HG02870 (cell line): ENCODE measurements around the gene SIX4.

ENCODE experiments used
- ATAC-seq: cut with Tn5 transposase; IDR thresholded peaks from one replicate; pipeline ENCODE4 v1.9.1; 2021; ENCODE audit warnings: mild to moderate bottlenecking, moderate library complexity; ENCODE audit not compliant: unreplicated experiment

Gene SIX4

DNA sequence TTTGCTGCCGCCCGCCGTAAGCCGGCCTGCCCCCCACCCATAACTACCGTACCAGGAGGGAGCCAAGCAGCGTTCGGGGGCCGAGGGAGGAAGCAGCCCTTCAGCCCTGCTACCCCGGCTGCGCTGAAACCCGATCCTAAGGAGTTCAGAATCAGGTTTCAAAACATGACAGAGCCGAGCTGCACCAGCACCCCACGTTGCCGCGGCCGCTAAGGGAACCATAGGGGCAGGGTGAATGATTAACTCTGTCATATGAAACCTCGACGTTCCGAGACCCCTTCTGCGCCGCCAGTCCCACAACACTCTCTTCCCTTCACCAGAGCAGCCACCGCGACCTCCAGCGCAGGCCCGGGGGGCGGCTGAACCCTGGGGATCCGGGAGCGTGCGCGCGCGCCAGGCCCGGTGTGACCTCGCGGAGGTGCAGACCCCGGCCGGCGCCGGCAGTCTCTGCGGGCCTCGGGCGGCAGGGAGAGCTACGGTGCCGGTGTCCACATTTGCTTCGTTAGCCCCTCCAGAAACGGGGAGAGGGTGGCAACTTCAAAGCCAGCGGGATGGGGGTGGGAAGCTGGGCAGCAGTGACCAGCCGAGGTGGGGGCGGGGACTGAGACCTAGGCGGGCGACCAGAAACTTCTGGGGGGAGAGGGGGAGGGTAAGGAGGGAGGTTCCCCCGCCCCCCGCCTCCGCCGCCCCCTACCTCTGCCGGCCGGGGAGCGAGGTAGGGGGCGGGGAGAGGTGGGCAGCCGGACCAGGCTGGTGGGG, 1.6 kb downstream of the SIX4 start:
- no peak for ATAC-seq

DNA sequence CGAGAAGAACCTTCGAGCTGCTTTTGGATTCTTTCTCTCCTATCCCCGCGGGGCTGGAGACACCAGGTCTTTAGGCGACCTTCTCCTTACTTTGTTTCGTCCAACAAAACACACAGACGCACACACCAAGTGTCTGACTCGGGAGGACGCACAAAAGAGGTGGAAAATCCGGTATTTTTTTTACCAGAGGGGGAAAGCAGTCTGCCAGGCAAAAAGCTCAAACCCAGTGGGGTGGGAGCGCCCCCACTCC, 2.1 kb downstream of the SIX4 start:
- ATAC-seq: no peak

DNA sequence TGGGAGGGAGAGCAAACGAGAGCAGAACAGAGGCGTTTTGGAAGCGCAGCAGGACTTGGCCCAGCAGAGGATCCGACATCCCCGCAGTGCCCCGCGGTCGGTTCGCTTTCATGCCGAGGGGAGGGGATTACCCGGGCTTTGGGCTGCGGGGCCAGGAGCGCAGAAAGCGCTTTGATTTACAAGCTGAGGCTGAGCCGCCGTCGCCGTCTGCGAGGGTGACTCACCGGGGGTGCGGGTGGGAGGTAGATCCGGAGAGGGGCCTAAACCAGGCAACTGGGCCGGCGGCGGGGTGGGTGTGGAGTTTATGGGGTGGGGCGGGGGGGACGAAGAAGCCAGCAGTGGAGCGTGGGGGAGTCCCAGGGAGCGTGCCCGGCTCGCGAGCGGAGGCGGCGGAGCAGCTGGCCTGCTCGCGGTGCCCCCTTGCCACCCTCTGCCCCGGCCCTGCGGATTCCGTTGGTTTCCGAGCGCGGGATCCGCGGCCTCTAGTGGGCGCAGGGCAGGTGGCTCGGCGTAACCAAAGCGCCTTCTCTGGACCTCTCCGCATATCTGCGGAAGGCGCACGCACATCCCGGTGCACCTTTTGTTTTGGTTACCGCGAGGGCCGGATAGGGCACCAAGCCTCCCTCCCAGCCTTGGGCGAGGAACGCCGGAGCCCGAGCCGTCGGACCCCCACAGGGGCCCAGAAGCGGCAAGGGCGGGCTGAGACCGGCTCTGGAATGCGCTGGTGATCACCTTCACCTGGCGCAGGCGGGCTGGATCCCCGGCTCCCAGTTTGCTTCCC, 2.6 kb downstream of the SIX4 start:
- ATAC-seq: no peak

DNA sequence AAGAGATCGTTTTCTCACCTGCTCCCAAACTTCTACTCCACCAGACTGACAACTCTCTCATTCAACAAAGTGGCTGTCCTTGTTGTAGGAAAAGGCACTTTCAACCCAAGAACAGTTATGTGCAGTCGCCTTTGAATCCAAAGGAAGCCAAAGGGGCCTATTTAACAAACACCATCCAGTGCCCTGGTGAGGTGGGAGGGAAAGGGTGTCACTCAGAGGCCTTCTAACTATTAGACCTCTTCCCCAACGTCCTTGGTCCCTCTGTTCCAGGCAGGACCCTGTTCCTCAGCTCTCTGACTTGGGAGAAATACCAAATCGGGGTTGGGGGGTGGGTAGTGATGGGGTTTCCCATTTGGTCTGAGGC, 3.2 kb downstream of the SIX4 start:
- no peak for ATAC-seq

DNA sequence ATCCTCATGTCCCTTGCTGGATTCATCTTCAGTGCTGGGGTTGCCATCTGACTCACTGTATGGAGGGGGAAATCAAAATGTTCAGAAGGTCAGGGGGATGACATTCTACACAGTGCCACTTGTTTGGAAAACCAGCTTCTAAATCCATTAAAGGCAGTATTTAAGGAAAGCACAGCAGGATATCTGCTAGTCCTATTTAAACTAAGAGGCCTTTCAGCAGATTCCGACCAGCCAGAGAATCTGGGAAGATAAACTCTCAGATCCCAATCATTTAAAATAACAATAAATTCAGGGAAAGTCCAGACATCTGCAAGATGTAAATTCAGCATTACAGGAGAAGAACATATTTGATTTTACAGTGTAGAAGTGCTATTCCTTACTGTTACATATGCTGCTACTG, 3.8 kb downstream of the SIX4 start:
- ATAC-seq: no peak

DNA sequence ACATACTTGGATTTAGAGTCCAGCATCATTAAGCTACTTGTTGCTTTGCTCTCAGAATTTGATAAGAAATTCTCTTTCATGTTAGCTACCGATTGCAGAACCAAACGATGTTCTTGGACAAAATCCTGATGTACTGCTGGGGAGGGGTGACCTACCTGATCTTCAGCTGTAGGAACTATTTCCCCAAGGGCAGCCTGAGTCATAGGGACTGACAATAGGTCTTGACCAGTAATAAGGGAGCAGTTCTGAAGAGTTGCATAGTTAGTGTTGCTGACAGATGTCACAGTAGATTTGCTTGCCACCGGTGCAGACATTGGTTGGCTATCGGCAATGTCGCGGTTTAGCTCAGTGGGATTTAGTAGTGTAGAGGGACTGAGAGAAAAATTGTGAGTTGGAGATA, 10.6 kb downstream of the SIX4 start:
- no peak for ATAC-seq

DNA sequence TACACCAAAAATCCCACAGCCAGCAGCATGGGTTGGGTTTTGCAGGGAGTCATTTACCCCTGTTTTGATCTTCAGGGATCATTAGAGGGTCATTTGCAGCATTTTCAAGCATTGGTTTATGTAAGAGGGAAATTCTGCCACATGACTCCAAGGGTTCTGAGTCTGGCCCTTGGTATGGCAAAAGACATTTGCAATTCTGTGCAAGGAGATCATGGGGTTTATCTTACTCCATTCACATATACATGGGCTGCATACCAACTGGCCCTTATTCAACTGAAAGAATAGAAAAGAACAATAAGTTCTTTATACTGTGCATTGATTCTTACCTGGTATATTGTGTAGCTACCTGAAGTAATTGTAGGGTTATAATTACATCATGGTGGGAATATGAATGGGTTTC, 13.7 kb downstream of the SIX4 start:
- no peak for ATAC-seq

DNA sequence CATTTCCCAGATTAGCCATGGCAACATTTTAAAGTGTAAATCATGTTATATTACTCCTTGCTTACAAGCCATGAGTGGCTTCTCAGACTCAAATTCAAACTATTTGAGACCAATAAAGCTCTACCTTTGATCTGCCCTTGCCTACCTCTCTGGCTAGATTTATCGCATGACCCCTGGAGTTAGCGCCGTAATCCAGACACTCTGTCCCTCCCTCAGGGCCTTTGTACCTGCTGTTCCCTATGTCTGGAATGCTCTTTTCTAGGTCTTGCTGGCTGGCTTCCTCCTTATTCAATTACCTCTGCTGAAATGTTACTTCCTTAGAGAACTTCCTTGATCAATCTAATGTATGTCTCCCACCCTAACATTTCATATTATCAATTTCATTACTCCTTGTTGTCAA, 16.3 kb downstream of the SIX4 start:
- no peak for ATAC-seq

DNA sequence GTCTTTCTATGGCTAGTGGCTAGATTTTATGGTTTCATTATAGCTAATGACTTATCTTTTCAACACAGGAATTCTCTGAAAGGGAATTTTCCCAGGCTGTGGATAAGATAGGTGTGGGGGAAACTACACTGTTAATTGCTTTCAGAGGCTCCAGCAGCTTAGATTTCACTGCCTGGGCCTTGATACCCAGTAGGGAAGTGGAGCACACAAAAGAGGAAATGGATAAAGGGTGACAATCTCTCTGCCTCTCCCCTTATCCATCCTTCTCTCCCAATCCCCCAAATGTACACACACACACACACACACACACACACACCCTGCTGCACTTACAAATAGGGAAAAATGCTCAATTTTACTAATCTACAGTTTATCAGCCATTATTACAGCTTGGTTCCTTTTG, 19.1 kb downstream of the SIX4 start:
- ATAC-seq: no peak

DNA sequence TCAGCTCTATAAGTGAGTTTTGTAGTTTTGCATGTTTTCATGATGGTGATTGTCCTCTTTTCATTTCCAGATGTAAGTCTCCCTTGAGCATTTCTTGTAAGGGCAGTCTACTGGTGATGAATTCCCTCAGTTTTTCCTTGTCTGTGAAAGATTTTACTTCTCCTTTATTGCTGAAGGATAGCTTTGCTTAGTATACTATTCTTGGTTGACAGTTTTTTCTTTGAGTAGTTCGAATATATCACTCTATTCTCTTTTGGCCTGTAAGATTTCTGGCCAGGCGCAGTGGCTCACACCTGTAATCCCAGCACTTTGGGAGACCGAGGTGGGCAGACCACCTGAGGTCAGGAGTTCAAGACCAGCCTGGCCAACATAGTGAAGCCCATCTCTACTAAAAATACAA, 23.6 kb downstream of the SIX4 start:
- no peak for ATAC-seq

DNA sequence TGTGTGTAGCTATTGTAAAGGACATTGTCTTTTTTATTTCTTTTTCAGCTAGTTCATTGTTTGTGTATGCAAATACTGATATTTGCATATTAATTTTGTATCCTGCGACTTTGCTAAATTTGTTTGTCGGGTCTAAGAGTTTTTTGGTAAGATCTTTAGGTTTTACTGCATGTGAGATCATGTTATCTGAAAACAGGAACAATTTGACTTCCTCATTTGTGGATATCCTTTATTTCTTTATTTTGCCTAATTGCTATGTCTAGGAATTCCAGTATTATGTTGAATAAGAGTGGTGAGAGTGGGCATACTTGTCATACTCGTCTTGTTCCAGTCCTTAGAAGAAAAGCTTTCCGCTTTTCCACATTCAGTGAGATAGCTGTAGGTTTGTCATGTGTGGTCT, 28.8 kb downstream of the SIX4 start:
- ATAC-seq: no peak

DNA sequence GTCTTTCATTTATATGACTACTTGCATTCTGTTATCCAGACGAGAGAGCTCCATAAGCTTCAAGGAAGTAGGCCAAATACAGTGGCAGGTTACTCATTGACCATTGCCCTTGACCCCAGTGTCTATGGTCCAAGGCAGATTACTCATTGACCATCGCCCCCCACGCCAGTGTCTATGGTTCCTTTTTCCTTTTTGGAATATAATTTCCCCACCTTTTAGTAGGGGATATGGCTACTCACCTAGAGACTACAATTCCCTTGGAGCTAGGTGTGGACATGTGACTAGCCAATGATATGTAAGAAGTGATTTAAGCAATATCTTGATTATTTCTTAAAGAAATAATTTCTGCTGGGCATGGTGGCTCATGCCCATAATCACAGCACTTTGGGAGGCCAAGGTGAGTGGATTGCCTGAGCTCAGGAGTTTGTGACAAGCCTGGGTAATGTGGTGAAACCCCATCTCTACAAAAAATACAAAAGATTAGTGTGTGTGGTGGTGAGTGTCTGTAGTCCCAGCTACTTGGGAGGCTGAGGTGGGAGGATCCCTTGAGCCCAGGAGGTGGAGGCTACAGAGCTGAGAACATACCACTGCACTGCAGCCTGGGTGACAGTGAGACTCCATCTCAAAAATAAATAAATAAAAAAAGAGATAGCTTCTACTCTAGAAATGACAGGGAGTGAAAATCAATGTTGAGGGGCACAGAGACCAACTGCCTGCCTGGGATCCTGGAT, 32.6 kb downstream of the SIX4 start:
- ATAC-seq: no peak

DNA sequence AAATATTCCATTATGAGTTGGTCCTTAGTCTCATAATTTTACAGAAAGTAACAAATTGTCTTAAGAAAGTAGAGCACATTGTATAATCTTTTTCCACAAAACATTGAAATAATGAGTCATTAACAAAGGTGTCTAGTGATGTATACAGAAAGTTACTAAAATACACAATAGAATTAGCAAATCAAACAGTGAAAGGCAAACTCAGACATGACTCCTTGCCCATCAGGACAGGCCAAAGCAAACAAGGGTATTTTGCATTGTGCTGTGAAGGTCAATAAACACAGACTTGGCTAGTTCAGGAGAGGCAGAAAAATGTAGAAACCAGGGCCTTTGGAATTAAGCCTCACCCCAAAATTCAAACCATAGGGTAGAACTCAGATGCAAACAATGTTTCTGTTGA, 37.3 kb downstream of the SIX4 start:
- ATAC-seq: no peak

DNA sequence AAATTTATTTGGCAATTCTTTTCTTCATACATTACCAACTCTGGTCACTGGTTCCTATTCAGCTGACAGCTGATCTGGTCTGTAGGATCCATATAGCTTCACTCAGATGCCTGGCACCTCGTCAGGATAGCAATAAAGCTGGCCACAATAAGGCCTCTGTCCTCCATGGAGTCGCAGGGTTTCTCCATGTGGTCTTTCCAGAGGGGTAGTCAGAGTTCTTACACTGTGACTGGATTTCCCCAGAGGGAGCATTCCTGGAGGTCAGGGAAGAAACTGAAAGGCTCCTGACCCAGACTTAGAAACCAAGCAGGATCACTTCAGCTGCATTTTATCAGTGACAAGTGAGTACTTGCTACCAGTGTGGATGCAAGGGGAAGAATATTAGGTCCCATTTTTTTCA, 39.9 kb downstream of the SIX4 start:
- ATAC-seq: no peak

DNA sequence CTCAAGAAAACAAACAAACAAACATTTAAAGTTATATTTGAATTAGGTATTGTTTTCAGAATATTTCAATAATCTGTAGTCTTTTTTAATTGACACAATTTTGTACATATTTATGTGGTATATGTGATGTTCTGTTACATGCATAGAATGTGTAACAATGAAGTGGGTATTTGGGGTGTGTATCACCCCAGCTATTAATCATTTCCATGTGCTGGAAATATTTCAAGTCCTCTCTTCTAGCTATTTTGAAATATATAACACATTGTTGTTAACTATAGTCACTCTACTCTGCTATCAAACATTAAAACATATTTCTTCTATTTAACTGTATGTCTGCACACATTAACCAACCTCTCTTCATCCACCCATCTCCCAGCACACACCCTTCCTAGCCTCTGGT, 42.9 kb downstream of the SIX4 start:
- ATAC-seq: no peak

DNA sequence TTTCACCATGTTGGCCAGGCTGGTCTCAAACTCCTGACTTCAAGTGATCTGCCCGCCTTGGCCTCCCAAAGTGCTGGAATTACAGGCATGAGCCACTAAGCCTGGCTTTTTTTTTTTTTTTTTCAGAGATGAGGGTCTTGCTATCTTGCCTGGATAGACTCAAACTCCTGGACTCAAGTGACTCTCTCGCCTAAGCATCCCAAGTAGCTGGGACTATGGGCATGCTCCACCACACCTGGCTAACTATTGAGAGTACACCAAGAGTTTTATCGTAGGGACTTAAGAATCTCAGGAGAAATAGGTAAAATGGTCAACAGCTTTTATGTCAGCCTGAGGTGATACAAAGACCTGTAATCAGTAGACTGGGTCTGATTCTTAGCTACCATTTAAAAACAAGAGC, 43.6 kb downstream of the SIX4 start:
- ATAC-seq: no peak

DNA sequence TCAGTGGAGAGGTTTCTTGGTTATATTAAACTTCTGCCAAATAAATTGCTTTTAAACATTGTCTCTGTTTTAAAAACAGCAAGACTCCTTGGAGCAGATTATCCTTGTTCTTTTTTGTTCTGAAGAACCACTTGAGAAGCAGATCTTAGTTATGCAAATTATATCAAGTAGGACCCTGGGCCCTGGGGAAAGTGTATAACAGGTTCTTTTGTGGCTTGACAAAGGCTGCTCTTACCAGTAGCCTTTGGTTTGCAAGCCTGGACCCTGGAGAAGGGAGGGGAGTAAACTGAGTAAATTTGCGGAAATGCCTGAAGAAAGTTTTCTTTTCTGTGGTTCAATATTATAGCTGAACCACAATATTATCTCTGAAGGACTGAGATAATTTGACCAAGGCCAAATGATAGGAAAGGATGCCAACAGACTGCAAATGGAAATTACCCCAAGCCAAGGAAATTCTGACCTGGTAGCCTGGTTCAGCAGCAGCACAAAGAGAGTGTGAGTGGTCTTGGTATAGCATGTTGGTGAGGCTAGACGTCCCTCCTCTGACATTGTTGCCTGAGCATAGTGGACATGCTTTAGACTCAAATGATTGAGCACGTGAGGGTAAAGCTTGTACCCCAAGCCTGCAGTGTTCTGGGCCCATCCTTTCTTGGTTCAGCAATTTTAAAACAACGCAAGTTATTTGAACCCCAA, 44.4 kb downstream of the SIX4 start:
- no peak for ATAC-seq

DNA sequence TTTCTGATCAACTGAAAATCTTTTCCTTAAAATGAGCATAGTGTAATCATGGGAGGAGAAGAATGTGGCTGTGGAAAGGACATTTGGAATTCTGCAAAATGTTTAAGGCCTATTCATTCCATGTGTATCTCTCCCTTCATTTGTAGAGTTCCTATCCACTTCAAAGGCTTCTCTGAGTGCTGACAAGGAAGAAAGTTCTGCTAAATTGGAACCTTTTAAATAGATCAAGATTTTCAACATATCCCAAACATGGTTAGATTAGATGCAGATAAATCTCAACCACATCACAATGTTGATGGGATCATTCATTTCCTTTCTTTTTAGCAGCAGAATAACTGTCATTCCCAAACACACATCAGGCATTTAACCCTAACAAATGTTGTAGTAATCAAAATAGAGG, 46.5 kb downstream of the SIX4 start:
- ATAC-seq: no peak

DNA sequence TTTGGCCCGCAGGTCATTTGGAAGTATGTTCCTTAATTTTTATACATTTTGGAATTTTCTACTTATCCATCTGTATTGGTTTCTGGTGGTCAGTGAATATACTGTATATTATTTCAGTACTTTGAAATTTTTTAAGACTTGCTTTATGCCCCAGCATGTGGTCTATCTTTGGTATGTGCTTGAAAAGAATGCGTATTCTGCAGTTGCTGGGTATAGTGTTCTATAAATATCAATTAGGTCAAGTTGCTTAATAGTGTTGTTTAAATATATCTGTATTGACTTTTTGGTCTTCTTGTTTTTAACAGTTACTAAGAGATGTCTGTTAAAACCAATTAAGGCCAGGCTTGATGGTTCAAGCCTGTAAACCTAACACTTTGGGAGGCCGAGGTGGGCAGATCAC, 53.2 kb downstream of the SIX4 start:
- ATAC-seq: no peak

DNA sequence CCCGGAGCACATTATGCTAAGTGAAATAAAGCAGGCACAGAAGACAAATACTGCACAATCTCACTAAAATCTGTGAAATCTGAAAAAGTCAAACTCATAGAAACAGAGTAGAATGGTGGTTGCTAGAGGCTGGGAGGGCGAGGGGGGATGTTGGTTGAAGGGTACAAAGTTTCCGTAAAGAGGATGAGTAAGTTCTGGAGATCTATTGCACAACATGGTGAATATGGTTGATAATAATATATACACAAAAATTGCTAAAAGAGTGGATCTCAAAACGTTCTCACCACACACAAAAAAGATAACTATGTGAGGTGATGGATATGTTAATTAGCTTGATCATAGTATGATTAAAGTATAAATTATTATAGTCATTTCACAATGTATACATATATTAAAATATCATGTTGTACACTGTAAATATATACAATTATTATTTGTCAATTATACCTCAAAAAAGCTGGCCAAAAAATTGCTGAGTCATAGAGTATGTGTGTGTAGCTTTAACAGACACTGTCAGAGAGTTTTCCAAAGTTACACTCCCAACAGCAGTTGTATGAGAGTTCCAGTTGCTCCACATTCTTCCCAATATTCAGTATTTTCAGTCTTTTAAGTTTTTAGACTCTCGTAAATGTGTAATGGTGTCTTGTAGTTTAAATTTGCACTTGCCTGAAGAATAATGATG, 55.6 kb downstream of the SIX4 start:
- ATAC-seq: no peak

DNA sequence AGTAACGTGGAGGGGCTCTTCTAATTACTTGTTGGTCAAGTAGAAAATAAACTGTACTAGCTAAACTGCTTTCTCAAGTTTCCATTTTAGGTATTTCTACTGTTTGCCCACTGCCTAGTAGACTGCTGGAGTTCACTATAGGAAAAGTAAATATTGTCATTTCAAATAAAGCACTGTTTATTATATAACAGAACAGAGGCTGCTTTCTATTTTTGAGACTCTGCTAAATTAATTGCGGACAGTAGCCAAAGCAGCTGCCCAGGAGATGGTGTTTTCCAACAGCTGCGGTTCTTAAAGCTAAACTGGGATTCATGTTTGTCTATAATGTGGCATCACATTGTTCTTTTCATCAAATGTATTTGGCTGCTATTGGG, 59.0 kb downstream of the SIX4 start:
- ATAC-seq: no peak
